Ovary (tissue), 9 donors: ENCODE results near the gene TNFRSF25. TPM values are rescaled to one million over a fixed set of nuclear protein-coding genes. Genes with fewer than 3 reads are reported as not detected.
"Not testable (repeated sequence)": the region's sequence is repeated elsewhere in the genome, so short reads cannot be mapped to it uniquely, and the experiment has no call there.

Experiments used
- DNase-seq, 5 donors: peaks; one replicate each; pipeline ENCODE4 v3.0.0-alpha.2; 2019 to 2020
- H3K27ac ChIP-seq, 2 donors: fragments of 200-600 bp; one replicate each; pipeline versions ENCODE4 v1.5.1 to v1.8.0; 2019 to 2022
- H3K27me3 ChIP-seq: fragments of 200-600 bp; one replicate; pipeline ENCODE4 v1.8.0; 2022
- H3K36me3 ChIP-seq: fragments of 200-600 bp; sonication (generic); one replicate; pipeline ENCODE4 v1.5.1; 2019
- H3K4me1 ChIP-seq: one replicate; pipeline ENCODE4 v1.8.1; 2013; ENCODE audit warnings: mild to moderate bottlenecking, moderate library complexity; ENCODE audit not compliant: insufficient read depth
- H3K4me3 ChIP-seq: fragments of 200-600 bp; sonication (generic); one replicate; pipeline ENCODE4 v1.5.1; 2017
- H3K9me3 ChIP-seq, 2 donors: fragments of 200-600 bp in 1 of 2; sonication (generic) in 1 of 2; one replicate each; pipeline versions ENCODE4 v1.5.1 to v1.8.1; 2013 to 2019; ENCODE audit warnings: mild to moderate bottlenecking in 1 of 2, moderate library complexity in 1 of 2
- CTCF ChIP-seq, 3 donors: fragments of 450-650 bp in 2 of 3; fragments of 200-600 bp in 1 of 3; IDR thresholded peaks; one replicate each; pipeline versions ENCODE4 v1.5.1 to v1.8.0; 2016 to 2022; ENCODE audit warnings: antibody characterized with exemption in 3 of 3, mild to moderate bottlenecking in 1 of 3
- EP300 ChIP-seq: sonication (generic); formaldehyde crosslinking; IDR thresholded peaks from one replicate; pipeline ENCODE4 v1.6.1; 2017; ENCODE audit warnings: antibody characterized with exemption
- POLR2A ChIP-seq: fragments of 450-650 bp; IDR thresholded peaks from one replicate; pipeline ENCODE4 v1.6.1; 2017; ENCODE audit warnings: antibody characterized with exemption, mild to moderate bottlenecking, moderate library complexity
- WGBS, 3 donors: extraction: QIAGEN DNeasy Blood & Tissue Kit in 1 of 3; methylation state at CpG; one replicate each; pipeline versions ENCODE4 v1.1.5 to v1.1.7; 2013 to 2017; 5-methylcytosine and 5-hydroxymethylcytosine counted together
- intact Hi-C, 4 donors: fragments of 100-400 bp; cut with DNase I; formaldehyde crosslinking; loops; one replicate each; pipeline versions ENCODE4 v1.11.0 to v1.15.1; 2022 to 2023
- polyA plus RNA-seq, 2 donors: library from polyadenylated mRNA; stranded (reverse); fragments of 200-250 nt in 1 of 2; fragments of 350-450 nt in 1 of 2; fragmentation: Illumina TruSeq in 1 of 2; extraction: RNeasy Lipid Tissue Mini Kit (QIAGEN cat#74804) in 1 of 2; gene quantifications; one replicate each; pipeline ENCODE4 v1.2.3, GENCODE V29; 2013 to 2014
- total RNA-seq, 7 donors: library from RNA; depleted of rRNA in 2 of 7; stranded (reverse); fragments of >200 nt in 2 of 7; fragmentation: NEBNext Ultra II Directional in 3 of 7; extraction: Animal tissue kit (Norgen Biotek cat#: 25700) in 3 of 7; gene quantifications; one replicate each; pipeline versions ENCODE4 v1.1.0 to v1.2.4, GENCODE V29; 2016 to 2023
- donor health status: DM: no; HTN: no; CAD: no; lungs with moderate emphysema.
- donor health status: DM: no; HTN: no; CAD: no.
- donor health status: Bipolar disorder and iron deficiency.
- donor health status: DM: yes; HTN: yes; CAD: no.
- donor health status: DM: no; HTN: no; CAD: no.
- donor health status: DM: yes; HTN: yes; CAD: no.

TNFRSF25 gene
- total and polyA plus RNA-seq, 9 donors = 1.7 to 13.1 (median 7.7) TPM

GRCh38 chr1:6456800-6457466 is 9.0 kb downstream of the TNFRSF25 start:
- Histone ChIP-seq H3K4me3 (no peak overlapping the region), H3K9me3 (no peaks in the 10 kb centered on the region), H3K4me1 (peaks cover 6% of the 10 kb centered on the region), H3K36me3 (no peaks in the 10 kb centered on the region), H3K27me3 (no peaks in the 10 kb centered on the region), H3K27ac (no peak overlapping the region)
- intact Hi-C loops = no loop called here
- DNase-seq = no peak
- TF ChIP-seq CTCF (IDR thresholded peaks at IDR 0.05) = no peak
- no peak for TF ChIP-seq EP300
- TF ChIP-seq POLR2A = no peak
- 75 to 76% (median 75%) methylated on average over 9 to 11 of the region's 11 CpGs for WGBS, 3 donors

- intact Hi-C loops, H3K27ac ChIP-seq: not testable (repeated sequence)
Measured at GRCh38 chr1:6455752-6456520, 10.0 kb downstream of the TNFRSF25 start.

GRCh38 chr1:6454856-6455751 is 10.9 kb downstream of the TNFRSF25 start:
- Histone ChIP-seq H3K4me3 (no peak overlapping the region), H3K27ac (no peak overlapping the region), H3K9me3 (no peaks in the 10 kb centered on the region), H3K36me3 (no peaks in the 10 kb centered on the region), H3K4me1 (peaks cover 3% of the 10 kb centered on the region), H3K27me3 (no peaks in the 10 kb centered on the region)
- intact Hi-C loops = no loop called here
- WGBS, 3 donors = 1 to 3% (median 1%) methylated on average over 57 to 115 of the region's 115 CpGs
- no peak for DNase-seq
- TF ChIP-seq CTCF (IDR thresholded peaks at IDR 0.05) = no peak
- TF ChIP-seq POLR2A = no peak
- no peak for TF ChIP-seq EP300

More at GRCh38 chr1:6455752-6456520, 10.0 kb downstream of the TNFRSF25 start:
- H3K9me3 ChIP-seq, DNase-seq, H3K36me3 ChIP-seq, H3K4me1 ChIP-seq, H3K27me3 ChIP-seq, H3K4me3 ChIP-seq: not testable (repeated sequence)
- WGBS, 3 donors = 16 to 35% (median 29%) methylated on average over 45 to 58 of the region's 58 CpGs

GRCh38 chr1:6453895-6454855 is 11.8 kb downstream of the TNFRSF25 start:
- WGBS, 3 donors = 4 to 8% (median 8%) methylated on average over 47 to 85 of the region's 85 CpGs
- H3K4me3 ChIP-seq, H3K36me3 ChIP-seq, intact Hi-C loops, H3K27ac ChIP-seq, H3K4me1 ChIP-seq, H3K27me3 ChIP-seq, DNase-seq, H3K9me3 ChIP-seq: not testable (repeated sequence)
